IPS-NIHi7 (cell line): Measurements from ENCODE around the gene UNC50.
"Not testable (repeated sequence)": the region's sequence is repeated elsewhere in the genome, so short reads cannot be mapped to it uniquely, and the experiment has no call there.

ENCODE experiments used
- DNase-seq: peaks from one replicate; pipeline ENCODE4 v3.0.0; 2012; ENCODE audit warnings: mixed read lengths; ENCODE audit errors: extremely low spot score

Gene UNC50

GRCh38 chr2:98576666-98577312 is 31.6 kb upstream of the UNC50 start:
- DNase-seq, result no peak

- DNase-seq, result no peak
Measured at GRCh38 chr2:98577313-98577712, 31.1 kb upstream of the UNC50 start.

- DNase-seq, result no peak
Measured at GRCh38 chr2:98578231-98578630, 30.2 kb upstream of the UNC50 start.

- DNase-seq, result no peak
Measured at GRCh38 chr2:98579926-98580325, 28.5 kb upstream of the UNC50 start.

- DNase-seq, result no peak
Measured at GRCh38 chr2:98580656-98581284, 27.6 kb upstream of the UNC50 start.

- no peak for DNase-seq
Measured at GRCh38 chr2:98582523-98582922, 25.9 kb upstream of the UNC50 start.

- no peak for DNase-seq
Measured at GRCh38 chr2:98583276-98583675, 25.1 kb upstream of the UNC50 start.

GRCh38 chr2:98583816-98584618 is 24.4 kb upstream of the UNC50 start:
- DNase-seq, result no peak

GRCh38 chr2:98585386-98585785 is 23.0 kb upstream of the UNC50 start:
- no peak for DNase-seq

GRCh38 chr2:98586551-98587140 is 21.7 kb upstream of the UNC50 start:
- DNase-seq, result no peak

GRCh38 chr2:98588880-98589431 is 19.4 kb upstream of the UNC50 start:
- no peak for DNase-seq

- no peak for DNase-seq
Measured at GRCh38 chr2:98589489-98589888, 18.9 kb upstream of the UNC50 start.

GRCh38 chr2:98592565-98592964 is 15.8 kb upstream of the UNC50 start:
- DNase-seq, result no peak

GRCh38 chr2:98594665-98595064 is 13.7 kb upstream of the UNC50 start:
- not testable (repeated sequence) for DNase-seq

- DNase-seq, result no peak
Measured at GRCh38 chr2:98598781-98599428, 9.5 kb upstream of the UNC50 start.

- DNase-seq, result peak; percentile 73
Measured at GRCh38 chr2:98601532-98602132, 6.8 kb upstream of the UNC50 start.

- no peak for DNase-seq
Measured at GRCh38 chr2:98604547-98604946, 3.8 kb upstream of the UNC50 start.

- no peak for DNase-seq
Measured at GRCh38 chr2:98605076-98605475, 3.3 kb upstream of the UNC50 start.

- DNase-seq, result no peak
Measured at GRCh38 chr2:98606431-98606830, 2.0 kb upstream of the UNC50 start.

- no peak for DNase-seq
Measured at GRCh38 chr2:98607104-98607503, 1.3 kb upstream of the UNC50 start.

GRCh38 chr2:98607741-98608115 is 661 bp upstream of the UNC50 start:
- DNase-seq, result no peak
